GM18951 (cell line): ENCODE data around the gene HIVEP1.

ENCODE experiments used
- POLR2A ChIP-seq: IDR thresholded peaks from 4 replicates; pipeline ENCODE4 v1.6.1; 2011; ENCODE audit warnings: mild to moderate bottlenecking; ENCODE audit not compliant: insufficient read length, insufficient read depth; ENCODE audit errors: extremely low read depth
- in situ Hi-C: fragments of 300-500 bp; cut with MboI; formaldehyde crosslinking; loops from one replicate; pipeline ENCODE4 v1.12.0; 2022; ENCODE audit warnings: low sequenced_read_pairs, mixed read lengths, inconsistent platforms; ENCODE audit not compliant: unreplicated experiment

Gene HIVEP1

GRCh38 chr6:12030993-12031550, 19.0 kb downstream of the HIVEP1 start:
- TF ChIP-seq POLR2A, result no peak
- in situ Hi-C loops, result no loop called here

GRCh38 chr6:12032783-12033573, 20.9 kb downstream of the HIVEP1 start:
- no peak for TF ChIP-seq POLR2A
- in situ Hi-C loops, result no loop called here

- in situ Hi-C loops, result no loop called here
Observed at GRCh38 chr6:12033770-12034169, 21.7 kb downstream of the HIVEP1 start.

GRCh38 chr6:12034349-12034748, 22.2 kb downstream of the HIVEP1 start:
- in situ Hi-C loops, result no loop called here
- no peak for TF ChIP-seq POLR2A

More at GRCh38 chr6:12033770-12034169, 21.7 kb downstream of the HIVEP1 start:
- TF ChIP-seq POLR2A, result no peak

GRCh38 chr6:12034837-12035236, 22.7 kb downstream of the HIVEP1 start:
- no peak for TF ChIP-seq POLR2A
- in situ Hi-C loops, result no loop called here

GRCh38 chr6:12036766-12037165, 24.7 kb downstream of the HIVEP1 start:
- TF ChIP-seq POLR2A, result no peak

GRCh38 chr6:12037798-12038197, 25.7 kb downstream of the HIVEP1 start:
- in situ Hi-C loops, result no loop called here
- TF ChIP-seq POLR2A, result no peak

More at GRCh38 chr6:12036766-12037165, 24.7 kb downstream of the HIVEP1 start:
- in situ Hi-C loops, result no loop called here

GRCh38 chr6:12039540-12040459, 27.7 kb downstream of the HIVEP1 start:
- in situ Hi-C loops, result no loop called here

GRCh38 chr6:12047304-12047703, 35.2 kb downstream of the HIVEP1 start:
- peak; percentile 50 for TF ChIP-seq POLR2A
- in situ Hi-C loops, result no loop called here

More at GRCh38 chr6:12039540-12040459, 27.7 kb downstream of the HIVEP1 start:
- no peak for TF ChIP-seq POLR2A

GRCh38 chr6:12047792-12048432, 35.8 kb downstream of the HIVEP1 start:
- in situ Hi-C loops, result no loop called here
- TF ChIP-seq POLR2A, result no peak

GRCh38 chr6:12048609-12049008, 36.5 kb downstream of the HIVEP1 start:
- in situ Hi-C loops, result no loop called here
- no peak for TF ChIP-seq POLR2A

- in situ Hi-C loops, result no loop called here
Observed at GRCh38 chr6:12049165-12049564, 37.1 kb downstream of the HIVEP1 start.

GRCh38 chr6:12051861-12052368, 39.8 kb downstream of the HIVEP1 start:
- TF ChIP-seq POLR2A, result no peak
- in situ Hi-C loops, result no loop called here

More at GRCh38 chr6:12049165-12049564, 37.1 kb downstream of the HIVEP1 start:
- no peak for TF ChIP-seq POLR2A
